Colonic mucosa (tissue), 4 donors: ENCODE data around the gene CRIP2. TPM values are rescaled to one million over a fixed set of nuclear protein-coding genes. Genes with fewer than 3 reads are reported as not detected.

Experiments
- DNase-seq: peaks from one replicate; pipeline ENCODE4 v3.0.0-alpha.2; 2020
- H3K27ac ChIP-seq: fragments of 200-600 bp; one replicate; pipeline ENCODE4 v1.8.0; 2021
- H3K27me3 ChIP-seq: fragments of 200-600 bp; one replicate; pipeline ENCODE4 v1.8.0; 2021
- H3K36me3 ChIP-seq: fragments of 200-600 bp; one replicate; pipeline ENCODE4 v1.8.0; 2021
- H3K4me1 ChIP-seq: fragments of 200-600 bp; one replicate; pipeline ENCODE4 v1.8.0; 2021; ENCODE audit warnings: mild to moderate bottlenecking
- H3K4me3 ChIP-seq: fragments of 200-600 bp; one replicate; pipeline ENCODE4 v1.8.0; 2021
- H3K9ac ChIP-seq, 2 donors: one replicate each; pipeline ENCODE4 v1.7.0; 2013; ENCODE audit warnings: control low read depth in 2 of 2, low read depth in 2 of 2, low read length in 2 of 2
- H3K9me3 ChIP-seq: fragments of 200-600 bp; one replicate; pipeline ENCODE4 v1.8.0; 2021
- intact Hi-C: fragments of 100-400 bp; cut with DNase I; formaldehyde crosslinking; loops from one replicate; pipeline ENCODE4 v1.14.1; 2022
- total RNA-seq, 2 donors: library from RNA; stranded (reverse); fragmentation: NEBNext Ultra II Directional in 1 of 2; extraction: Animal tissue kit (Norgen Biotek cat#: 25700) in 1 of 2; gene quantifications; one replicate each; pipeline ENCODE4 v1.2.1, GENCODE V29; 2021
- TF ChIP-seq, protein P1 (sequence below): fragments of 200-600 bp; IDR thresholded peaks from one replicate; pipeline ENCODE4 v1.8.0; 2022; ENCODE audit warnings: antibody characterized with exemption, mild to moderate bottlenecking
- donor health status: healthy.
- donor health status: DM: no; HTN: no; CAD: no.
- donor health status: DM: no; HTN: no; CAD: no.

The CRIP2 gene
- total RNA-seq, 2 donors from 2014 or later: 11.3 to 20.3 TPM

DNA sequence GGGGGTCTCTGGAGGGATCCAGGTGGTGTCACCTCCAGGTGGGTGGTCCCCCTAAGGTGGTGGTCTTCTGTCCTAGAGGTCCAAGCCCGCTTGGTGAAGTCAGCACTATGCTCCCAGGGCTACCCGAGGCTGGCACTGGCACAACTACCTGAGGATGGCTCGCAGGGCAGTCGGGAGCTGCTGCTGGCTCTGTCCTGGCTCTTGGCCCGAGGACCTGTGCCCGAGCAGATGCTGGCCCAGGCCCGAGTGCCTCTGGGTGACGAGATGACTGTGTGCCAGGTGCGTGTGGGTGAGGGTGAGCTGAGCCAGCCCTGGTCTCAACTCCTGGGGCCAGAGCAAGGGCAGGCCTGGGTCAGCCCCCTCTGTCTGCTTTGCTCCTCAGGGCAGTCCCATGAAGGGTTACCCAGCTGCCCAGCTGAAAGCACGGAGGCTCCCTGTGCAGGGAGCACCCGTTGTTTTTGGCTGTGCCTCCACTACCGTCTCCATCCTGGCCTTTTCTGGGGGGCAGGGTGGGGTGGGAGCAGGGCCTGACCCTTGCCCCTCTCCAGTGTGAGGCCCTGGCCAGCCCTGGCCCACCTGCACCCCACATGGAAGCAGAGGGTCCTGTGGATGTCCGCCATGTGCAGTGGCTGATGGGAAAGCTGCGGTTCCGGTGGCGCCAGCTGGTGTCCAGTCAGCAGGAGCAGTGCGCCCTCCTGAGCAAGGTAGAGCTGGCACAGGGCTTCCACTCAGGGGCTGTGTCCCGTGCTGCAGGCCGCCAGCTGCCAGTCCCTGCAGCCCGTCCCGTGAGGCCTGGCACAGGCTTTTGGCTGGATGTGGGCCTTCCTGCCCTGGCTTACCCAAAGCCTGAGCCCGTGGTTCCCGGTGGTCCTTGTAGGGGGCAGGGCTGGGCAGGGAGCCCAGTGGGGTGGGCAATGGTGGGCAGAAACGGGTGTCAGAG lies 17.7 kb downstream of the CRIP2 start:
- Histone ChIP-seq H3K27ac (no peak overlapping the region), H3K36me3 (no peaks in the 10 kb centered on the region), H3K27me3 (no peaks in the 10 kb centered on the region), H3K4me3 (peak overlapping the region; percentile 91), H3K9me3 (no peaks in the 10 kb centered on the region), H3K9ac (peak overlapping the region in 1 of 2 donors; percentile 20), H3K4me1 (peaks cover 11% of the 10 kb centered on the region)
- TF ChIP-seq, protein P1, sequence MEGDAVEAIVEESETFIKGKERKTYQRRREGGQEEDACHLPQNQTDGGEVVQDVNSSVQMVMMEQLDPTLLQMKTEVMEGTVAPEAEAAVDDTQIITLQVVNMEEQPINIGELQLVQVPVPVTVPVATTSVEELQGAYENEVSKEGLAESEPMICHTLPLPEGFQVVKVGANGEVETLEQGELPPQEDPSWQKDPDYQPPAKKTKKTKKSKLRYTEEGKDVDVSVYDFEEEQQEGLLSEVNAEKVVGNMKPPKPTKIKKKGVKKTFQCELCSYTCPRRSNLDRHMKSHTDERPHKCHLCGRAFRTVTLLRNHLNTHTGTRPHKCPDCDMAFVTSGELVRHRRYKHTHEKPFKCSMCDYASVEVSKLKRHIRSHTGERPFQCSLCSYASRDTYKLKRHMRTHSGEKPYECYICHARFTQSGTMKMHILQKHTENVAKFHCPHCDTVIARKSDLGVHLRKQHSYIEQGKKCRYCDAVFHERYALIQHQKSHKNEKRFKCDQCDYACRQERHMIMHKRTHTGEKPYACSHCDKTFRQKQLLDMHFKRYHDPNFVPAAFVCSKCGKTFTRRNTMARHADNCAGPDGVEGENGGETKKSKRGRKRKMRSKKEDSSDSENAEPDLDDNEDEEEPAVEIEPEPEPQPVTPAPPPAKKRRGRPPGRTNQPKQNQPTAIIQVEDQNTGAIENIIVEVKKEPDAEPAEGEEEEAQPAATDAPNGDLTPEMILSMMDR: no peak
- no peak for DNase-seq
- intact Hi-C loops: loop anchor here (5.0 kb wide), 1 partner anchor 35 kb away; the partner anchor contains the start of gene TMEM121

DNA sequence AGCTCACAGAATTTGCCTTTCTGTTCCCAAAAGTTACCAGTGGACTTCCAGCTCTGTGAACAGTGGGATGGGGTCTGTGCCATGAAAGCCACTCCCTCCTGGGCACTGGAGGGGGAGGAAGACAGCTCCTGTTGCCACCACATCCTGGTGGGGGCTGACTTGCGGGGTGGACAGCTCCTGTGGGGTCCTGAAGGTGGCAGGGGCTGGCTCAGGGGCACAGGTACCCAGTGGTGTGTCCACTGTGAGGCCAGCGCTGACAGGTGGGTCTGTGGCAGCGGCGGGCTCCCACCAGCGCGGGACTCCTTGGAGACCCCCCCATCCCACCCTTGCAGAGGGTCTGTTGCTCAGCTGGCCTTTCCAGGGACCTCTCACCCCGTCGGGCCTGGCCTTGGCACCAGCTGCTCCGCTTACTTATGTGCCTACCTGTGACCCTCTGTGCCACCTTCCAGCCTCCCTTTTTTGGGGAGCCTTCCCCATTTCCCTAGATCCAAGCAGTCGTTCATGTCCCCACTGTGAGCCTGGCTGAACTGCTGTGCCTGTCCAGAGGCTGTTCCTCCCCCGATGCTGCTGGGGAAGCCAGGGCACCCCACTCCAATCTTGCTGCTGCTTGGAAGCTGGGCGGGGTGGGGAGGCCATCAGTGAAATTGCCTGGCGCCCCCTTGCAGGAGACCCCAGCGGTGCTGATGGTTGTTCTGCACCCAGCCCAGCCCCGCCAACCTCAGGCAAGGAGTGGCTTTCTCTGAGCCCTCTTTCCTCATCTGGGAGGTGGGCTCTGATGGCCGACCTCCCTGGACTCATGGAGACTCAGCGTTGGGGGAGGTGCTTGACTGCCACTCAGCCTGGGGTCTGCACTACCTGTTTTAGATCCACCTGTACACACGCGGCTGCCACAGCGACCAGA lies 18.6 kb downstream of the CRIP2 start:
- no peak overlapping the region for H3K9ac ChIP-seq
- TF ChIP-seq, protein P1: no peak
- H3K36me3 ChIP-seq: no peaks in the 10 kb centered on the region
- H3K27ac ChIP-seq: no peak overlapping the region
- H3K4me1 ChIP-seq: peaks cover 11% of the 10 kb centered on the region
- no peak for DNase-seq
- H3K4me3 ChIP-seq: no peak overlapping the region
- no peaks in the 10 kb centered on the region for H3K27me3 ChIP-seq
- no peaks in the 10 kb centered on the region for H3K9me3 ChIP-seq
- intact Hi-C loops: loop anchor here (5.0 kb wide), 1 partner anchor 34 kb away; the partner anchor contains the start of gene TMEM121

DNA sequence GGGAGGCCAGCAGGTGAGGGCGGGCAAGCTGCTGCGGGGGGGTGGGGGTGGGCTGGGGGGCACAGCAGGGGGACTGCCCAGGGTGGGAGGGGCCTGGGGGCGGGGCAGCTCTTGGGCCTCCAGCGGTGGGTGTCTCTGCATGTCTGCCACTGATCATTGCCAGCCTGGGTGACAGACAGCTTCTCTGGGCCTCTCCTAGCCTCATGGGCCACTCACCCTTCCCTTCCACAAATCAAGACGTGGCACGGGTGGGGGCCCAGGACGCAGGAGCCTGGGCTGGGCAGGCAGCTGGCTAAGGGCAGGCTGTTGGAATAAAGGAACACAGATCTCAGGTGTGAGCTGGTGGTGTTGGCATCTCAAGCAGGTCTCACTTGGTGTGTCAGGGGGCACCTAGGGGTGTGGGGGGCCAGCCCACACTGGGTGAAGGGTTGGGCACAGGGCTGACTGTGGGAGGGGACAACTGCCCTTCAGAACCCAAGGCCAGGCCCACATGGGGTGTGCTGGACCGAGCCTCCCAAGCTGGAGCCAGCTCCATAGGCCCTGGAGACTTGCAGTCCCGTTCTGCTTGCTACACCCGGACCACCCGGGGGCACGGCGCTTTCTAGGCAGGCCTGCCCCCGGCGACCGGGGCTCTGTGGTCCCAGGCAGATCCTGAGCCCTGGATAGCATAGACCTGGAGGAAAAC lies 19.4 kb downstream of the CRIP2 start:
- Histone ChIP-seq H3K9me3 (no peaks in the 10 kb centered on the region), H3K9ac (no peak overlapping the region), H3K27ac (no peak overlapping the region), H3K4me3 (no peak overlapping the region), H3K36me3 (no peaks in the 10 kb centered on the region), H3K4me1 (peaks cover 4% of the 10 kb centered on the region), H3K27me3 (no peaks in the 10 kb centered on the region)
- no peak for DNase-seq
- intact Hi-C loops: loop anchor here (5.0 kb wide), 1 partner anchor 33 kb away; the partner anchor contains the start of gene TMEM121
- TF ChIP-seq, protein P1: no peak

DNA sequence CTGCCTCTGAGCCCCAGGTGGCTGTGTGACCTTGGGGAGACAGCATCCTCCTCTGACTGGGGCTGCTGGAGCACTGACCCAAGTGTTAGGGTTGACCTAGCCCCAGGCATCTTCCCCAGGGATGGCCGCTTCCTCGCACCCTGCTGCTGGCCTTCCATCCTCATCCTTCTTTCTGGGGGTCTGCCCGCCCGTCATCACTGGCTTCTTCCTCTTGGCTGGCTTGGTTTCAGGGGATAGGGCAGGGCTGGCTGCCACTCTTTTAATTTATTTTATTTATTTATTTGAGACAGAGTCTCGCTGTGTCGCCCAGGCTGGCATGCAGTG lies 19.9 kb downstream of the CRIP2 start:
- intact Hi-C loops: loop anchor here (5.0 kb wide), 1 partner anchor 33 kb away; the partner anchor contains the start of gene TMEM121
- Histone ChIP-seq H3K4me1 (no peaks in the 10 kb centered on the region), H3K27me3 (no peaks in the 10 kb centered on the region), H3K9ac (no peak overlapping the region), H3K27ac (no peak overlapping the region), H3K36me3 (no peaks in the 10 kb centered on the region), H3K4me3 (no peak overlapping the region), H3K9me3 (no peaks in the 10 kb centered on the region)
- TF ChIP-seq, protein P1: no peak
- DNase-seq: no peak
